Left colon (tissue), 2 donors: ENCODE measurements around the gene PIEZO2. TPM values are rescaled to one million over a fixed set of nuclear protein-coding genes. Genes with fewer than 3 reads are reported as not detected.

ENCODE experiments used
- ATAC-seq: fragments of 200-7000 bp; cut with Tn5 transposase; one replicate; pipeline ENCODE4 v1.9.1; 2020; ENCODE audit warnings: mild to moderate bottlenecking, moderate library complexity
- DNase-seq, 2 donors: peaks; one replicate each; pipeline ENCODE4 v3.0.0-alpha.2; 2020
- intact Hi-C, 2 donors: fragments of 100-400 bp; cut with DNase I in 1 of 2; cut with micrococcal nuclease in 1 of 2; formaldehyde crosslinking; loops; one replicate each; pipeline versions ENCODE4 v1.11.2 to v1.14.0; 2022; cut with DNase I, micrococcal nuclease
- total RNA-seq, 2 donors: library from RNA; stranded (reverse); fragmentation: NEBNext Ultra II Directional; extraction: Animal tissue kit (Norgen Biotek cat#: 25700); gene quantifications; one replicate each; pipeline ENCODE4 v1.2.1, GENCODE V29; 2021
- donor health status: DM: no; HTN: no; CAD: no.
- donor health status: DM: yes; HTN: yes; CAD: no.

Gene PIEZO2
- total RNA-seq, 2 donors from 2014 or later = 1.3 to 1.4 TPM

GRCh38 chr18:10713409-10713808 is 436.0 kb downstream of the PIEZO2 start:
- intact Hi-C loops = no loop called here
- ATAC-seq (no peak), DNase-seq (no peak)

- no peak for DNase-seq
- intact Hi-C loops = no loop called here
- ATAC-seq = no peak
These were observed 442.1 kb downstream of the PIEZO2 start for GRCh38 chr18:10707294-10707693.

DNA sequence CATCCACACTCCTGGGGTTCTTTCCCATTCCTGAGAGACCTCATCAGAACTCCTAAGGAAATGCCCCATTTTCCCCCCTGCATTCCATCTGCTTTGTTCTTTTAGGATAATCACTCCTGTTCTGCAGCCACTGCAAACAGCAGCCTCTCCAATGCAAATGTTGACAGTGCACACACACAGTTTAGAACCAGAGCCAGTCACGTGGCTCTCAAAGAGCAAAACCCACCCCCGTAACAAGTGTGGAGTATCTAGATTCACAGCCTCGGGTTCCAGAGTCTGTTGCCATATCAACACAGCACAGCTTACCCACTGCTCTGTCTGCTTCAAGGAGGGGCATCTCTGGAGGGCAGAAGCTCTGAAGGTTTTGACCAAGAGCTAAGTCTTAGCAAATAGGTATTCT is 443.6 kb downstream of the PIEZO2 start:
- ATAC-seq = no peak

DNA sequence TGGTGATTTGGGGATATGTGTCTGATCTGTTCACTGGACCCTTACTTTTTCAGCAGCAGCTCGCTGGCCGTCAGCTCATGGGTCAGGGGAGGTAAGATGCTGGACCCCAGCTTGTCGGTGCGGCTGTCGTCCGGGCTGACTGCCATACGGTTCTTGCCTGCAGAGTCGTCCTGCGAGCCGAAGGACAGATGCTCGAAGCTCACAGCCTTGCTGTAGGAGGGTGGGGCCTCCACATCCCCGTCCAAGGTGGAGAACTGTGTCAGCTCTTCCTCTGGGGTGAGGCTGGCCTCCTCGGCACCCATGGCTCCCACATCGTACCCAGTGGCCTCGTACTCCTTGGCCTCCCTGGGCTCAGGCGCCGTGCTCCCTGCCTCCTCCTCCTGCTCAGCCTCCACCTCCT is 444.1 kb downstream of the PIEZO2 start:
- ATAC-seq (no peak), DNase-seq (no peak)
- intact Hi-C loops = no loop called here

More for the DNA sequence above, 443.6 kb downstream of the PIEZO2 start:
- intact Hi-C loops = no loop called here
- no peak for DNase-seq

- intact Hi-C loops = no loop called here
- DNase-seq = no peak
- ATAC-seq = no peak
These were observed 447.2 kb downstream of the PIEZO2 start for GRCh38 chr18:10702206-10702605.

DNA sequence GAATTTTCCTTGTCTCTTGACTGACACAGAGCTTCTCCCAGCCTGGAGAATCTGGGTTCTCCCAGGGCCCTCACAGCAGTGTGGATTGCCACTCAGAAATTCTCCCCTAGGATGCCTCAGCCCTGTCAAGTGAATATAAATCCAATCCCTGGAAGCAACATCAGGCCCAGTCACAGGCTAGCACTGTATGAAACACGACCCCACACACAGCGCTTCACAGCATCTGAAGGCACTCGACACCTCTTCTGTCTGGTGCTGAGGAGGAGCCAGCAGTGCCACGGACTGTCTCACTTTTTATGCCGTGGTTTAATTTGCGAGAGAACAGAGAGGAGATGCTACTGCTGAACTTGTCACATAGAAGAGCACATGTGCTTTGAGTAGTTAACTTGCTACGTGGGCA is 459.0 kb downstream of the PIEZO2 start:
- DNase-seq (no peak), ATAC-seq (no peak)
- intact Hi-C loops = no loop called here

DNA sequence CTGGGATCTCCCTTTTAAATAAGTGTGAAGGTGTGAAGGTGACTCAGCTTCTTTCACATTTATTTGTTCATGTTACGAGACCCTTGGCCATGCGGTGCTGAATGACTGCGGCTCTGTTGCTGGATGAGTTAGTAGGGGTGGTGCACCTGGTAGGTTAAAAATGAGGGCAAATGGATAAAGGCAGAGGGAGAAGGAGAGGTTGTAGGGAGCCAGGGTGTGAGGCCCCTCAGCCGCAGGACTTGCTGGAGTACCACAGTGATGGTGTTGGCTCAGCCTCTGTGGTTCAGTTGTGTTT is 459.4 kb downstream of the PIEZO2 start:
- ATAC-seq (no peak), DNase-seq (no peak)
- intact Hi-C loops = no loop called here

DNA sequence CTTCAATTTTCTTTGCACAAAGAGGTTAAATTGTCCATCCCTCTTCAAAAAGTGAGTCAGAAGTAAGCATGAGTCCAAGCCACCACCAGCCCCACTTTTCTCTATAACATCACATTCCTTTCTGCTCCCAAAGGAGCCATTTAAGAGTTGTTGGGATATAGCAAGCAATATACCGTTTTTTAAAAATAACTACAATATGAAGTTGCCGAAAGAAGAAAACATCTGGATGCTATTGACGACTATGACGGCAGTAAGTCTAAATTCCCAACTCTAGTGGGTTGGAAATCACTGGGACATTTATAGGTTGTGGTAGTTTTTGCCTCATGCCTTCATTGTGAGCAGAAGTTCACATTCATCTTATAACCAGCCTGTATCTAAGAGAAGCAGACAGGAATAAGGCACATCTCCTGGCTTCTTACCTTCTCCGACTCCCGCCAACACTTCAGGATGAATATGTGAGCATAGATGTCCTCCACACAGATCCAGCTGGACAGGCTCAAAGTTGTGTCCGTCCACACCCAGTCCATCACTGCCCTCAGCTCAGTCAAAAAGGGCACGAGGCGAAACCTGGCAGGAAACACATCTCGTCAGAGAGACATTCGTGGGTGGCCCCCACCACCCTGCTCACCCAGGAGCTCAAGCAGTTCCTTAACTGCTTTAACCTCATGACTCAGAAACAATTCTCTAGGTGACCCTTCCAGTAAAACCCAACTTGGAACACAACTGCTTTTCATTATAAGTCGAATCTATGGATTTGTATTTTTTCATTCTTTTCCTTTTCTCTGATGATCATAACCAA is 459.9 kb downstream of the PIEZO2 start:
- ATAC-seq (no peak), DNase-seq (no peak)
- intact Hi-C loops = no loop called here

DNA sequence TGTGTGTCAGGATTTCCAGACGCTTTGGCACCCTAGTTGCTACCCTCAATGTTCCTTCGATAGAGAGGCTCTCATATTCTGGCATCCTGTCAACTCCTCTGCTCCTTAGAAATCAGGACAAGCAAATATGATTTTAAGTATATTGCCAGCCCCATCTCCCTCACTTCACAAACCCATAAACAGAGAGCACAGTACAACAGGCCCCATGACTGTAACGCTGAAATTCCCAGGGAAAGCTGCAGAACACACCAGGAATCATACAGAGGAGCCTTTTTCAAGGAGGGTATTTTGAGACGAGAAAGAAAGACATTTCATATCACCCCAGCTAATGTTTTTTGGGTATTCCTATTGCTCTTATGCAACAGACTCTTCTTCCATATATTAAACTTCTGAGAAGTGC is 460.6 kb downstream of the PIEZO2 start:
- DNase-seq (no peak), ATAC-seq (no peak)
- intact Hi-C loops = no loop called here

- ATAC-seq (no peak), DNase-seq (no peak)
- intact Hi-C loops = no loop called here
These were observed 462.0 kb downstream of the PIEZO2 start for GRCh38 chr18:10687161-10687925.

DNA sequence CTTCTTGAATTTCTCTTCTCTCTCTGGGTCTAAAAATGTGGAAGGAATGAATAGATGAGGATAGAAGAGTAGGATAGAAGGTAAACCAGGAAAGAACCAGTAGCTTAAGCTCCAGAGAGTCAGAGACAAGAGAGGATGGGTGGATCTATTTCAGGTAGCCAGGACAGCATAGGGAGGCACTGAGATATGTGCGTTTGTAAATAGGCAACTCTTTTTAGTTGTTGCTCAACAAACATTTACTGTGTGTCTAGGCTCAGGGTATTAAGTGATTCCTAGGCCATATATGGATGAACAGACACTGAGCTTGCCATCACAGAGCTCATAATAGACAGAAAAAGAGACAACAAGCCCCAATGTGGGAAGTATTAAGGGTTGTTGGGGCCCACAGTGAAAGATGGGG is 463.1 kb downstream of the PIEZO2 start:
- DNase-seq (no peak), ATAC-seq (no peak)
- intact Hi-C loops = no loop called here

DNA sequence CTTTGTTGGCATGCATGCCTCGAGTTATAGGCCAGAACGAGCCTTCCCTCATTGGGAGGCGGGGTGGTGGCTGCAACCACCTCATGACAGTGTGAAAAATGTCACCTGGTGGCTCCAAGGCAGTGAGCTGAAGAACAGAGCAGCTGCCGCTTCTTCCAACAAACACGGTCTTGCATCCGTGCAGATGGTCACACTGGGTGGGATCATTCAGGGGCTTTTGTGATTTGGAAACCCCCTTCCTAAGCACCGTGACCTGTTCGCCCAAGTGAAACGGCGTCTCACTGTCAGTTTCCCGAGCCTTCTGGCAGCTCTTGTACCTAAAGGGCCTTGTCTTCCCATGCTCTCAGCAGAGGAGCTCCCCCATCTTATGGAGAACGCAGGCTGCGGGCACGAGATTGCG is 463.9 kb downstream of the PIEZO2 start:
- no peak for ATAC-seq
- no peak for DNase-seq
- intact Hi-C loops = no loop called here

DNA sequence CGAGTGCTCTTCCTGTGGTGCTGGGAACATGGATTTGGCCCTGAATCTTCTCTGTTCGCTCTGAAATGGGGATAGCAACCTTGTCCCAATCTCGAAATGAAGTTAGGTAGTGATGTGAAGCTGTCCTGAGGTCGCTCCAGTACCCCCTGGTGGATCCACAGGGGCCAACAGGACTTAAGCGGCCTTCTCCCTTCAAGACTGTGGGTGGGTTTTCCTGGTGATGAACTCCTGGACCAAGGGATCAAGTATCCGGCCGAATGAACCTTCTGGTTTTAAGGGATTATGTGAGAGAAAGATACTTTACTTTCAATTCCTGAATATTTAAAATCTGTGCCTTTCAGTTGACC is 467.0 kb downstream of the PIEZO2 start:
- intact Hi-C loops = no loop called here
- DNase-seq (no peak), ATAC-seq (no peak)

DNA sequence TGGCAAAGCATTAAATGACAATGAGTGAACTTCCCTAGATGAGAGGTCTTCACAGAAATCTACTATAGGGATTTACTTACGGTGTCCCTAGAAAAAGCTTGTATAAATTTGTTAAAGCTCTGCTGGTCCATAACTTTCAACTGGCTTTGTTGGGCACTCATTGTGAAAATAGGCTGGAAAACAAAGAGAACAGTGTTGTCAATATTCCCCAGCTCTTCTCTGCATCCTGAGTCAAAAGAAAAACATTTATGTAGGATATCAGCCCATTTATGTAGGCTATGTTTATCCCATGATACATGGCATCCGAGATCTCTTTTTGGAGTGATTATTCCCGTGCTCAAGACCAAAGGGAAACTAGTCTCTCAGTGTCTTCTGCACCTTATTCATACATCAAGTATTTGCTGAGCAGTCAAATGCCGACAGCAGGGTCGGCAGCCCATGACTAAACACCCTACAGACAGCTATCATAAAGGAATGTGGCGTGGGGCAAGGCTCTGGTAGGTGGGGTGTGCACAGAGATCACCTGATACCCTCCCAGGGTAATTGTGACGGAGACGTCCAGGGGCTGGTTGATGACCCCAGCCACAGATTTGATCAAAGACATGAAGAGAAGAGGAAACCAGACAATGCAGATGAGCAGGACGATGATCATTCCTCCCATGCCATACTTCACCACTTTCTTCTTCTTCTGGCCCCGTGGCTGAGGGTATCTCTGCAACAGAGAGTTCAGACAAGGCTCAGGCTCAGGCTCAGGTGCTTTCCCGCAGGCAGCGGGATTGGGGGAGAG is 467.6 kb downstream of the PIEZO2 start:
- intact Hi-C loops = no loop called here
- ATAC-seq (no peak), DNase-seq (no peak)

DNA sequence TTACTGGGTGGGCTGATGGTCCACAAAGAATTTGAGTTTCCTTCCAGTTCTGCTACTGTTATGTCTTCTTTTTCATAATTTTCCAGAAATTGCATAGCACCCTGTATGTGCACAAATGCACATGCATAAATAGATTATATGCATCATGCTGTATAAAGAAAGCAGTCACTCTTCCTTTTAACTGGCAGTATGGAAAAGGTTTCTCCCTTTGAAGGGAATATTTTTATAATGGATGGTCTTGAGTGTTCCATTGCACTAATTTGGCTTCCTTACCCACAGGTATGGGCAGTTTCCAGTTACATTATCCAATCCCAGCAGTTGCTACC is 469.1 kb downstream of the PIEZO2 start:
- DNase-seq (no peak), ATAC-seq (no peak)
- intact Hi-C loops = no loop called here

DNA sequence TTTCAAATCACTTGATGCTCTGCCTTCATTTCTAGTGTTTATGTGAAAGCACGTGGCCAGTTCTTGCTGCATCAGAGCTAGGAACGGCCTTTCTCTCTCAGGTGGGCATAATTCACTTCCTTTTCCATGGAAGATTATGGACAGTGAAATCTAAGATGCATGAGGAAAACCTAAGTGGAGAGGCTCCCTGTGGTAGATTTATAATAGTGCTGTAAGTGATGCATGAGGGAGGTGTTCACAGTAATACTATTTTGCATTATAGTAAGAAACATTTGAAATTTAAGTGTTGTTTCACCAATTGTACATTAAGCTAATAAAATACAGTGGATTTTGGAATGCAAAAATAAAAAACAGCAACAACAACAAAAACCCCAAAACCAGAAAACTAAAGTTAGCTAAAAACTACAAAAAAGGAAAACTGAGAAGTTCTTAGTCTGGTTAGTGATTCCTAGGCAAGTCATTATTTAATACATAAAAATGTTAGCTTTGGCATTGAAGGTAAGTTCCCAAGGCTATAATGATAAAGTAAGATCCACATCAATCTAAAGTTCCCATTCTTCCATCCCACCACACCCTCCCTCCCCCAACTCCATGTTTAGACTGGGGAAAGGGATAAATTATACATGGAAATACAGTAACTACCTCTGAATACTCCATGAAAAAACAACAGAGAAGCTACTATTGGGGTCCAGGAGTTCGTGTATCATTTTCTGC is 469.7 kb downstream of the PIEZO2 start:
- no peak for ATAC-seq
- DNase-seq = no peak
- intact Hi-C loops = no loop called here

DNA sequence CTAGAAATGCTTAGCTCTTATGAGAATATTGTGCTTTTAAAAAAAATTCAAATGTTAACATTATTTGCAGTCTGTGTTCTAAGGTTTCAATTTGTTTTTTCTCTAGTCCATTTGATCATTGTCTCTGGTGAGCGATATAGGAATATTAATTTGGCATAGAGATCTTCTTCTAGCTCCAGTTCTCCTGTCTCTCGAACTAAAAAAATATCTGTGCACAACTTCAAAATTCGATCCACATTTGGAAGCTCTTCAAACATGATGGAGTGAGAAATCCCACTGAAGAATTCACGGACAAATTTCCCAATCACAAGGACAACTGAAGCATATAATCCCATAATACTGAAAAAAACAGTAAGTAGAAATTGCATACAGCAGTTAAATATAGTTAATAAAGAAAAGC is 477.9 kb downstream of the PIEZO2 start:
- ATAC-seq = no peak
- intact Hi-C loops = no loop called here

DNA sequence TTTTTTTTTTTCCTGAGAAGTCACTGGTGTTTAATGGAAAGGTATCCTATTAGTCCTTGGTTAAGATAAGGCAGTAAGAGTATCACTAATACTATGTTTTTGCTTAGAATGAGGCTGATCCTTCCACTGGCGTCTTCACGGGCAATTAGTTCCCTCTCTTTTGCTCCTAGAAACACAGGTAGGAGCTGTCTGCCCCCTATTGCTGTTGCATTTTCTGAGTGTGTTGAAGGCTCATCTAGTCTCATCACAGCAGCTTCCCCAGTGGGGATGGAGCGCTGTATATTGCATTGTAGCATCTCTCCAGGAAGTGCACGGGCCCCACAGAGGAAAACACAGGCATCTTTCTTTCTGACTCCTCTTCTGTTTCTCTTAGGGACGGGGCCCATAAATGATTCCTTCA is 478.5 kb downstream of the PIEZO2 start:
- DNase-seq (no peak), ATAC-seq (no peak)
- intact Hi-C loops = no loop called here

More for the DNA sequence above, 477.9 kb downstream of the PIEZO2 start:
- no peak for DNase-seq

DNA sequence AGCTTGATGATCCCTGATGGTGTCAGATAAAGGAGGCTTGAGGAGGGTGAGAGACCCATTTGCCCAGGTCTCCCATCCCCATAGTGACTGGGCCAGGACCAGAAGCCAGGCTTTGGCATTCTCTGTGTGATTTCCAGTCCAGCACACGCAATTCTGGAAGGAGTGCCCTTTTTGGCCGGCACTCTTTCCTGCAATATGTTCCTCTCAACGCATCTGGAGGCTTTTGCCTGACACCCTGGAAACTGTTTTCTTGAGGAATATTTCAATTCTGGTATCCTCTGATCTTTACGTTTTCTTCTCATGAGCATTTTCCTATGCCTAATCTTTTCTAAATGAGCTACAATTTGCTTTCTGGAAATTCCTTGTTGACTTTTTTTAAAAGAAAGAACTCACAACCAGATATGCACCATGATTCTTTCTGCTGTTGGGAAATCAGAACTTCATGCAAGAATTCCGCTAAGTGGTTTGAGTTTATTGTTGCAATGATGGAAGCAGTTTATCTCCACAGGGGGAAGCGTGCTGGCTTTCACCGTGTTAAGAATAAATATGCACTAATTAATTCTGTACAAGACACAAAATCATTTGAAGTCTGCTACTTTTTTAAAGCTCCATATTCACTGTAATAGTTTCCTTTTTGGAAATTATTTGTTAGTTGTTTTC is 479.8 kb downstream of the PIEZO2 start:
- intact Hi-C loops = no loop called here
- no peak for ATAC-seq
- DNase-seq = no peak
